ENCODE results near the gene P2RY12.

The P2RY12 gene

DNA sequence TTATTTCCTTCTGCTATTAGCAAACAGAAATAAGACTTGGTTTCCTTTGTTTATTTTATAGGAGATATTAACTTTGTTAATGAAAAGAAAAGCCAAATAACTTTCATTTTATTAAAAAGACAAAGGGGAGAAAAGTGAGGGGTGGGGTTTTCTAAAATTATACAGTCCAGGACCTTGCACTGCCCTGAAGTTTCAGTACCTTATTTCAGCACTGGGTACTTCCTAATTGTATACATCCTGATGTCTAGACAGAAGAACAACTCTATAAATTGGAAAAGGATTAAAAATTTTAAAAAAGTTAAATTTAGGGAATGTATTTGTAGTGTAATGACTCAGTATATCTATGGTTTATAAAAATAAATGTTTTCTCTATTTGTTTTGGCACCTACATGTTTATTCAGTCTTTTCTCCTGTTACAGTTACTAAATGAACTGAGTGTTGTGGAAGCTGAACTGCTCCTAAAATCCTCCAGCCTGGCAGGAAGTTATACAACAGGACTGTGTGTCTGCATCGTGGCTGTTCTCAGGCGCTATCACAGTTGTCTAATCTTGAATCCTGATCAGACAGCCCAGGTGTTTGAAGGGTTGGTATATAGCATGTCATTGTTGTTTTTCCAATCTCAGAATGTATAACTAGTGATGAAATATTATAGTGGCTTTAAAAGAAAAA, 27.6 kb downstream of the P2RY12 start:
- in situ Hi-C loops (cut with MboI; ENCODE audit: low pct_unique_long_range_greater_than_20kb, low sequenced_read_pairs) = no loop called here
- no peak for DNase-seq

DNA sequence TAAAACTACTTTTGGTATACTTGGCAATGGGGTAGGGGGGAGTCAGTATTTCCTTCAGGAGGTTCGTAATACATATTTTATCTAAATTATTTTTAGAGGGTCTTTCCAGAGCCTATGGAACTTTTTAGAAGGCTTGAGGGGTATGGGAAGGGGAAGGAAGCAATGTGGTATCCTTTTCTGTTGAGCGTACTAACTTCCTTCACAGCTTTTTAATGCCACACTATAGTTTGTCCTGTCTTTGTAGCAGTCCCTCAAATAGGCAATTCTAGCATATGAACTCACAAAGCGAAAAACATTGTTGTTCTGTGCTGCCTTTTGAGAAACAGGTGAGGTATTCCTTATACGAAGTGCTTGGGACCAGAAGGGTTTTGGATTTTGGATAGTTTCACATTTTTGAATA, 32.9 kb downstream of the P2RY12 start:
- in situ Hi-C loops (cut with MboI; ENCODE audit: low pct_unique_long_range_greater_than_20kb, low sequenced_read_pairs) = no loop called here
- DNase-seq = no peak

DNA sequence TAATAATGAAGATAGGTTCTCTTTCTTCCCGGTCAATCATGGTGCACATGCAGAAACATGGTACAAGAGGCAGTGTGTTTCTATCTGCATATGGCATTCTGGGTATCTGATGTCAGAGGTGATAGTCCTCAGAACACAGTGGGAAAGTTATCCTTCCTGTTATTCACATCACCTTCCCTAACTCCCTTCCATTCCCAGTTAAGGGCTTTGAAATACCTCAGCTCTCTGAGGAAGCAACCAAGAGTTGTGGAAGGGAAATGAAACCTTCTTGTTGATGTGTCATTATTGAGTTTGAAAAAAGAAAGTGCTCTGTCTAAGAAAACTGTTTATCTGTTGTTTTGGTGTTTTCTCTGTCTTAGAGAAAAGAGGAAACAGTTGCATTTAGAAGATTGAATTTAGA, 33.3 kb downstream of the P2RY12 start:
- DNase-seq = no peak
- in situ Hi-C loops (cut with MboI; ENCODE audit: low pct_unique_long_range_greater_than_20kb, low sequenced_read_pairs) = no loop called here

DNA sequence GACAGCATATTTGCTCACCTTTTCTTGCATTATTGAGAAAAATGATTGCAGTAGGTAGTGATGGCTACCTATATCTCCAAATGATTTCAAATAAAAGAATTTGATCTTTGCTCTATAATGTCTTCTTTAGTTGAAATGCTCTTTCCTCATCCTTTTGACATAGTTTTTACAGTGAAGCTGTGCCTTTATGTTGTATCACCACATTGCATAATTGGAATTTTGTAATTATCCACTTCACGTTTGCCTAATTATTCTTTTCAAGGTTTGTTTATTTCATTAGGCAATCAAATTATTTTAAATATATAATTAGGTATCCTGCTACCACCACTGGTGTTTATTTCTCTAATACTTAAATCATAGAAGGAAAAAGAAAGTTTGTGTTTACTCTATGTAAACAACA, 33.9 kb downstream of the P2RY12 start:
- in situ Hi-C loops (cut with MboI; ENCODE audit: low pct_unique_long_range_greater_than_20kb, low sequenced_read_pairs) = no loop called here
- no peak for DNase-seq

DNA sequence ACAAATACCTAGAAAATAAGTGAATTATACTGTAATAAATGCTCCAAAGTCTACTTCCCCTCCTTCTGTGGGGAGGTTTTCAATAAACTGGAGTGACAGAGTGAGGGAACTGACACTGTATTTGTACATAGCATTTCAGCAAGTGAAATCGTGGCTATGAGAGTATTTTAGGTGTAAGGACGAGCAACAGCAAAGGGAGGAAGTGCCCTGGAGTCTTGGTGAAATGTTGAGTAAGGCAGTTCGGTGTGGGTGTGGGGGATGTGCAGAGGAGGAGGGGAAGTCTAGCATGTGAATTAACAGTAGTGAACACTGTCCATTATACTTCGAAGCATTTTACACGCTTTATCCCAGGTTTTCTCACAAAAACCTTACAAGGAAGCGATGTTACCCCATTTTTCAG, 37.1 kb downstream of the P2RY12 start:
- peak; percentile 89 for DNase-seq
- in situ Hi-C loops (cut with MboI; ENCODE audit: low pct_unique_long_range_greater_than_20kb, low sequenced_read_pairs) = no loop called here

DNA sequence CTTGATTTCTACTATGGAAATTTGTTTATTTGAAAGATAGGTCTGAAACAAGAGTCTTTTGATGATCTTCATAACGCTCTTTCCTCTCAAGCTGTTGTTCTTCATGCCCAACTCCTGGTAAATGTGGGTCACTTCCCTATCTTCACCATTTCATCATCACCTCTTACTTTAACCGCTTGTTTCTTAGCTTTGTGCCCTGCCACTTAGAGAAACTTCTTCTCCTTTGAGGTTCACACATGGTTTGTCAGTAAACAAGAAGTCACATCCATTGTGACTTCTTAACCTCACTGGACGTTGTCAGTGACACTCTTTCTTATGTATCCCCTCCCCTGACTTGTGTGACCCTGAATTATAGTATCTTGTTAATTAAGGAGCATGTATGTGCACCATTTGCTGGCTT, 38.3 kb downstream of the P2RY12 start:
- in situ Hi-C loops (cut with MboI; ENCODE audit: low pct_unique_long_range_greater_than_20kb, low sequenced_read_pairs) = no loop called here
- DNase-seq = peak; percentile 78

DNA sequence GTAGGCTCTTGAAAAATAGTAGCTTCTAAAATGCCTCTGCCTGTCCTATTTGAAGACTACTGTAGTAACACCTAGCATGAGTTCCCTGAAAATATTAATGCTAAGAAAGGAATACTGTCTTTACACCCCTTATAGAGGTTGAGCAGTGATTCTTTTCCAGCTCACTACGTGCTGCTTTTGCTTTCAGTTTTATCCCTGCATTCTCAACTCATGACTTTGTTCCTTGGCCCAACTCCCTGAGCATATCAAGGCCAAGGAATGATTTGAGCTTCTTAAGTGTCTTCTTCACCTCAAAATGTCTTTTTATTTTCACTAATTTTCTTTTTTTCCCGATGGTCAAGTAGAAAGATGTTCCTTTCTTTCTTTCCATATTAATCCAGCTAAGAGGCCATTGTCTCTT, 38.7 kb downstream of the P2RY12 start:
- no peak for DNase-seq
- in situ Hi-C loops (cut with MboI; ENCODE audit: low pct_unique_long_range_greater_than_20kb, low sequenced_read_pairs) = no loop called here

DNA sequence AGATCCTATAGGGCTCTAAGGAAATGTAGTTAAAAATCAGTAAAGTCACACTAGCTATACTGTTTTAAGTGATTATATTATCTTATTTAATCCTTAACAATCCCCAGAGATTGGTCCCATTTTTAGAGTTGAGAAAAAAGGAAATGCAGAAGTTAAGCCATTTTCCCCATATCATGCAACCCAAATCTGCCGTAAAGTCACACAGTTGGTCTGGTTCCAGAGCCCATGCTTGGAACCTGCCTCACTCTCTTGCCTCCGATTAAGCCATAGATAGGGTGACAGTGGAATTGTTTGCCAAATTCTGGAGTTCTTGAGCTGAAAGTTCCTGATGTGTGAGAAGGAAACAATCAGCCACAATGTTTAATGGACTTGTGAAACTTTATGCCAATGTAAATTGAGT, 52.9 kb downstream of the P2RY12 start:
- in situ Hi-C loops (cut with MboI; ENCODE audit: low pct_unique_long_range_greater_than_20kb, low sequenced_read_pairs) = no loop called here
- no peak for DNase-seq

DNA sequence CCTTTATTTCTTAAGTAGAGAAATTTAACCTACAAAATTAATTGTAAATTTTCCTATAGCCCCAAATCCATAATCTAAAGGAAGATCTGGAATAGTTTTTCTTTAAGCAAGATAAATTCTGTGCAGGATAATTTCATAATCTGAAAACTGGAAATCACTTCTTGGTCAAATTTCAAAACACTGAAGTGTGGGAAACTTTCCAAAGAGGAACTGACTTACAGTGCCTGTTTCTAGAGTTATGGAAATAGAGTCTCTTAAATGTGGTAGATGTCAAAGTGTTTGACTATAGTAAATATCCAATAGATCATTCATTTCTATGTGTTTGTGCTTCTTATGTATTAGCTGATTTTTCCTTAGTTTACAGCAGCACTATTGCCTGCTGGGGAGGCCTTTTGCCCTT, 53.7 kb downstream of the P2RY12 start:
- in situ Hi-C loops (cut with MboI; ENCODE audit: low pct_unique_long_range_greater_than_20kb, low sequenced_read_pairs) = no loop called here
- no peak for DNase-seq

DNA sequence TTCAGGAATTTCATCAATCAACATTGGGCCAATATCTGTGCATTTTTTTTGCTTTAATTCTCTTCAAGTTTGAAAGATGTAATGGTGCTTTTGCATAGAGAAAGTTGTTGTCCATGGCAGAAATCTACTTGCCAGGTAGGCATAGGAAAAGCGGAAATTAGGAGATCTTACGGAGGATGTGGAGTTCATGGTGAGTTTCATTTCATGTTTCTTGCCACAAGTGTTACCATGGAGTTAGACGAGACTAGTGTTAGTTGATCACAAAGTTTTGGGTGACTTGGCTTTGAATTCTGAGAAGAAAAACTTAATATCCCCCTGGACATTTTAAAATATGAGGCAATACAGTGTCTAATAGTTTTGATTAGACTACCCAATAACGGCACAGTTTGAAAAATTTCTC, 54.2 kb downstream of the P2RY12 start:
- in situ Hi-C loops (cut with MboI; ENCODE audit: low pct_unique_long_range_greater_than_20kb, low sequenced_read_pairs) = no loop called here
- DNase-seq = no peak

DNA sequence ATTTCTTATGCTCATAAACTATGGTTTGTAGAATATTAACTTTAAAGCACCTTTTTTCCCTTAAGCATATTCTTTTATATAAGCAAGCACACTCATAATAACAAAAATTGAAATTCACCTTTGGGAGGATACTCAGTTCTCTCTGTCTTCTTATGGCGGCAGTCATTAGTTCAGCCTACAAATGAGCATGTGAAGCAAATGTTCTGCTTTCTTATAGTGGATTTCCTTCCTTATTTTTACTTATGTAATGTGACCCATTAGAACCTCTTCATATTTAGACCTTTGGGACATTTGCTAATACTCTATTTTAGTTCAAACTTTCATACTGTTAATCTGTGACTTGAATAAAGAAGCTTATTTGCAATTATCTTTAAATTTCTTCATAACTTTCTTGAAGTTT, 55.2 kb downstream of the P2RY12 start, which contains the start of gene P2RY13:
TSS of gene P2RY13 (minus strand) at position 187 of the 400 bp plus-strand sequence. CDS start at position 166, 21 bp downstream.
- in situ Hi-C loops (cut with MboI; ENCODE audit: low pct_unique_long_range_greater_than_20kb, low sequenced_read_pairs) = no loop called here

DNA sequence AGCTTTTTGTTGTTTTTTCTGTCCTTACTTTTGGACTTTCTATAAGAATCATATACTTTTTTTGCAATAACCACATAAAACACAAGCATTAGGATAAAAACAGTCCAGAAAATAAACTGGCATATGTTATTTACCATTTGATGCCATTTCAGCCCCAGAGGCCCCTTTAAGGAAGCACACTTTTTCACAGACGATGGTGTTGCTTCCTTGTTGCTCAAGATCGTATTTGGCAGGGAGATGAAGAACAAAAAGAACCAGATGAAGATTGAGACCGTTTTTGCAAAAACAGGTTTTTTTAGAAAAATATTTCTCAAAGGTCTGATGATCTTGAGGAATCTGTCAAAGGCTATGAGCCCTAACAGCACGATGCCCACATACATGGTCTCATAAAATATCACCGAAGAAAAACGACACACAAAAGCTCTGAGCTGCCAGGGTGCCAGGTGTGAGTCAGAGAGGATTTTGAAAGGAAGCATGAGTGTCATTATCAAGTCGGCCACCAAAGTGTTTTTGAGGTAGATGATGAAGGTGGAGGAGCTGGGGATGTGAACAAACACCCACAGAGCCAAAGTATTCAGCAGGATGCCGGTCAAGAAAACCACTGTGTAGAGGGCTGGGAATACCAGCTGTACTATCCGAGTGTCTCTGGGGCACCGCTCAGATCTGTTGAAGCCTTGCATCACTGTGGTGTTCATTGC, 56.1 kb downstream of the P2RY12 start:
- DNase-seq = no peak
- in situ Hi-C loops (cut with MboI; ENCODE audit: low pct_unique_long_range_greater_than_20kb, low sequenced_read_pairs) = no loop called here

More for the DNA sequence above, 55.2 kb downstream of the P2RY12 start, which contains the start of gene P2RY13:
- no peak for DNase-seq

DNA sequence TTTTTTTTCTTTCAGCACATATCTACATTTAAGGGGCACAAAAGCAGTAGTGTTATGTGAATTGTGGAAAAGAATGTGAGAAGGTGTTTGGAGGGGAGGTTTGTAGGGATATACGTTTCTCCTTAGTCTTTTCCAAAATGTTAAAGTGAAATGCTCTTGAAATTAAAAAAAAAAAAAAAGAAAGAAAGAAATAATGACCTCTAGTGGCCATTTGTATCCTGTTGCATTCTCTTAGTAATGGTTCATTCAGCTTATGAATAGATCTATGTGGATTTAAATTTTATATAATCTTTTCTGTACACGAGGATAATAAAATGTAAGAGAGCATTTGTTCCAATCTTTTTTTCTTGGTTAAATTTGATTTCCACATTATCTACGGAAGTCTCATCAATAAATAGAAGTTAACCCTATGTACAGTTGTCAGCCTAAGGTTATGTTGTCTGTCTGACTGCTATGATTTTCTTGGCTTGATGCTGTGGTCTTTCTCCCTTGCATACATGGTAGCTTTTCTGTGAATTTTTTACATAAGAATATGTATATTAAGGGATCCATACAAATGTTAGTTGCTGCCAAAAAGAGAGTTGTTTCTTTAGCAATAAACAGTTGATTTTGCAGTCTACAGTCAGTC, 56.9 kb downstream of the P2RY12 start:
- in situ Hi-C loops (cut with MboI; ENCODE audit: low pct_unique_long_range_greater_than_20kb, low sequenced_read_pairs) = no loop called here
- peak; percentile 36 for DNase-seq

DNA sequence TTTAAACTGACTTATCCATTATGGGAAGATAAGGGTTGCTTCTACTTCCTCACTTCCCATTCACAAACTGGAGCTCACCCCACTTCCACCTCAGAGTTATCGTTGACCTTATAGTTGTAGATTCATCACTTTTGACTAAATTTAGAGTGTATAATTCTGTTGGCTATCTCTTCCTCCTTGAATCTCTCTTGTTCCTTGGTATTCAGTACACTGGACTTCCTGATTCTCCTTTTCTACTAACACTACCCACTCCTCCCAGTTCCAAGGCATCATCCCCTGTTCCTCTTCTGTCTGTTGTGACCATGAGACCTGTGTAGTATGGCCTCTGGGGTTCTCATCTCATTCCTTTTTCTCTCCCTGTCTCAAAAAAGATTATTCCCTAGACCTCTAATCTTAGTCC, 62.0 kb downstream of the P2RY12 start:
- in situ Hi-C loops (cut with MboI; ENCODE audit: low pct_unique_long_range_greater_than_20kb, low sequenced_read_pairs) = no loop called here
- DNase-seq = no peak

DNA sequence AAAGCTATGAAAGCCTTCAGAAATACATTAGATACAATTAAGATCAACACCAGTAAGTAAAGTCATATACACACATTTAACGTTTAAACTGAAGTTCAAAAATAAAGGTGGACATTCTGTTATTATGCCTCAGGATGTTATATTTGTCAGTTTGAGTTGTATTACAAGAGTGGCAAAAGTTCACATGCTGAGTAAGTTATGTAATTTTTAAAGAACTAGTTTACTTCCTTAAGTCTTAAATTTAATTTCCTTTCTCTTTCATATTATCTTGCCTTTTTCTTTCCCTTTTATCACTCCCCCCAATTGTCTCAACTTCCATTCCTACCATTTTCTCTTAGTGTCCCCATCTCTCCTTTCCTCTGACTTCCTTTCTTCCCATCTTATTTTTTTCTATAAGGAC, 63.0 kb downstream of the P2RY12 start:
- in situ Hi-C loops (cut with MboI; ENCODE audit: low pct_unique_long_range_greater_than_20kb, low sequenced_read_pairs) = no loop called here

DNA sequence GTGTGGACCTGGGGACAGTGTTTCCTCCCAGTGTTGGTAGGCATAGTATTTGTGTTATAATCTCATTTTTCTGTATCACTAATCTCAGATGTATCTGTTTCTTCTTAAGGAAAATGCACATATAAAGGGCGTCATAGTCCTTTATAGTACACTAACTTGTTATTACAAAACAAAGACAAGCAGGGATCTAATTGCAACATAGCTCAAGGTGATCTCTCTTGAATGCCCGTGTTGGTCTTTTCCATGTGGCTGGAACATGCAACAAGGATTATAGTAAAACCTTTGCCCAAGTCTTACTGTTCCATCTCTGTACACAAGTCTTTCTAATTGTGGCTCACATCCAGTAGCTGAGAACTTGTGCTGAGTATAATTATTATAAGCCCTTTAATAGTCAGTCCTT, 64.4 kb downstream of the P2RY12 start:
- in situ Hi-C loops (cut with MboI; ENCODE audit: low pct_unique_long_range_greater_than_20kb, low sequenced_read_pairs) = no loop called here
- no peak for DNase-seq

More for the DNA sequence above, 63.0 kb downstream of the P2RY12 start:
- no peak for DNase-seq

DNA sequence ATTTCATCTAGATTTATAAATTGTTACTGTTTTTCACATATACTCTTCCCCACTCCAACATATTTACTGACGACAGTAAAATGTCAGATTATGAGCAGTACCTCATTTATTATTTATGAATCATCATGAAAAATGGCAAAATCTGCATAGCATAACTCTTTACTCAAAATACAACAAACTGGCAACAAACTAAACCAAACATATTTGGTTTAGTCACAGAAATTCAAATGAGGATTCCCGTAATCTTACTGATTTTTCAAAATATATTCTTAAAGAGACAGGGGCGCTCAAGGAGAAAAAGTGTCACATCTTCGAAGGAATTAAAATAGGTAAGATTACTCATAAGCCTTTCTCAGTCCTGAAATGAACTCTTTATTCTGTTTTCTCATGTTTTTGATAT, 64.9 kb downstream of the P2RY12 start:
- in situ Hi-C loops (cut with MboI; ENCODE audit: low pct_unique_long_range_greater_than_20kb, low sequenced_read_pairs) = no loop called here
- no peak for DNase-seq

DNA sequence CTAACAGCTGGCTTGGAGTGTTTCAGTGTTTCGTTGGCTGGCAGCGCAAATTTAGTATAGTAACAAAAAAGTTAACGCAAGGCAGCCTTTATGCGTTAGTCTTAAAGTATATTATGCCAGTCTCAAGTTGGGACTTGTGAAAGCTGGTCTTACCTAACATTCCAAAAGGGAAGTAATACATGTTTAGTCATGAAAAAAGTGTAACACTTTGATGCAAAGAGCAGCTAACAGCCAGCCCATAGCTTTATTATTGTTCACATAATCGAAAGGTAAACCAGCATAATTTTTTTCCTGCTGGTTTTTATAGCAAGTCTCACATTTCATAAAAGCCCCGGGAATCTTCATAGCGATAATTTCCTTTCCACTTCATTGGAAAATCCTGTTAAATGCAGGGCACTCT, 65.6 kb downstream of the P2RY12 start:
- no peak for DNase-seq
- in situ Hi-C loops (cut with MboI; ENCODE audit: low pct_unique_long_range_greater_than_20kb, low sequenced_read_pairs) = no loop called here

DNA sequence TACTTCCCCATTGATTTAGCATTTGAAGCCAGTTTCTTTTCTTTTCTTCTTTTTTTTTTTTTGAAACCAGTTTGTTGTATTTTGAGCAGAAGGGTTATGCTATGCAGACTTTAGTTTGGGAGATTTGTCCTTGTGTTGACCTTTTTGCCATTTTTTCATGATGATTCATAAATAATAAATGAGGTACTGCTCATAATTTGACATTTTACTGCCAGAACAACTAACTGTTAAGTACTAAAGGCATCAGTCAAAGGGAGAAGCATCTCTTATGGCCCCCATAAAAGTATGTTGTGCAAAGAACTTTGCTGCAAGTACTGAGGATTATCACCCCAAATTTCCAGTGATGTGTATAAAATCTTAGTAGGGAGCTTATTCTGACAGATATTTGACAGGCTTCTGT, 66.2 kb downstream of the P2RY12 start:
- in situ Hi-C loops (cut with MboI; ENCODE audit: low pct_unique_long_range_greater_than_20kb, low sequenced_read_pairs) = no loop called here
- DNase-seq = no peak

DNA sequence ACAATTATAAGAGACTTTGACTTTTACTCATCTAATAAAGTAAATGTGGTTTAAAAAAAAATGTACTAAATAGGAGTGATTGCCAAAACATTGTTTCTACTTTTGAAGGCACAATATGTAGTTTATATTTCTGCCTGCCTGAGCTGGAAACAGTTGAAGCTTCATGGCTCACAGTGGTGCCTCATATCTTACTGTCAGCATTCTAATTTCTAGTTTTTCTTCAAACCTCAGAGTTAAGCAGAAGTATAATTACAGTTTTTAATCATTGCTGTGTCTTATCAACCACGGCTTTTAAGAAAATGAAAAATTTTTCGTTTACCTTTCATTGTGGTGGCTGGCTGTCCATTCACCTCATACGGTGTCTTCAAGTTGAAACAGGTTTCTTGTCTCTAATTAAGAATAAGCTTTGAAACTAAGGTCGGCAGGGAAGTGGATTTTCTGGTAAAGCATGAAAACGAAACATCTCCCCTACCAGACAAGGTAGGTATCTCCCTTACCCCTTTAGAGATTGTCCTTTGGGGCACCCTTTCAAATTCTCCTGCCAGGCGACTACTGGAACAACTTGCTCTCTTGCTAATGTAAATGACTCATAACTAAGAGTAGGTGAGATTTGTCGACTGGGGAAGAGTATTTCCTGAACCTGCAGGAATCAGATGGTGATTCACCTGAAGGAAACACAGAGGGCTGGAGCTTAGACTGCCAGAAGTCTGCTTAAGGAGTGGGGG, 68.1 kb downstream of the P2RY12 start, which contains the start of gene GPR87:
TSS of gene GPR87 (minus strand) at position 554 of the 725 bp plus-strand sequence. CDS start 16,720 bp downstream, outside the sequence.
- no peak for DNase-seq
- in situ Hi-C loops (cut with MboI; ENCODE audit: low pct_unique_long_range_greater_than_20kb, low sequenced_read_pairs) = no loop called here

Measured in KBM-7 (cell line).